PFSK-1 (cell line): ENCODE data around the gene TMEM125.

Experiments
- FOXP2 ChIP-seq: optimal IDR thresholded peaks from 2 replicates; pipeline ENCODE3; 2011; ENCODE audit warnings: borderline replicate concordance, control low read depth, inconsistent platforms; ENCODE audit not compliant: insufficient read depth; ENCODE audit errors: extremely low read length, extremely low read depth
- POLR2AphosphoS5 ChIP-seq: IDR thresholded peaks from 2 replicates; pipeline ENCODE4 v1.6.1; 2012; ENCODE audit warnings: low read depth, mild to moderate bottlenecking, control low read depth, low read length, moderate library complexity
- SIN3A ChIP-seq: IDR thresholded peaks from 2 replicates; pipeline ENCODE4 v1.6.1; 2012; ENCODE audit warnings: mild to moderate bottlenecking, low read length, moderate library complexity, borderline replicate concordance; ENCODE audit not compliant: insufficient read depth
- TAF1 ChIP-seq: IDR thresholded peaks from 2 replicates; pipeline ENCODE4 v1.6.1; 2012; ENCODE audit warnings: low read length, control low read depth, borderline replicate concordance; ENCODE audit not compliant: insufficient read depth
- TF ChIP-seq, protein P1 (sequence below), 2 experiments: IDR thresholded peaks; 2 replicates each; pipeline versions ENCODE4 v1.6.1 to v1.8.0; 2011 to 2012; ENCODE audit warnings: low read depth in 2 of 2, low read length in 2 of 2, control low read depth in 1 of 2, inconsistent platforms in 1 of 2, mild to moderate bottlenecking in 1 of 2, moderate library complexity in 1 of 2; ENCODE audit not compliant: insufficient read depth in 1 of 2

Gene TMEM125

DNA sequence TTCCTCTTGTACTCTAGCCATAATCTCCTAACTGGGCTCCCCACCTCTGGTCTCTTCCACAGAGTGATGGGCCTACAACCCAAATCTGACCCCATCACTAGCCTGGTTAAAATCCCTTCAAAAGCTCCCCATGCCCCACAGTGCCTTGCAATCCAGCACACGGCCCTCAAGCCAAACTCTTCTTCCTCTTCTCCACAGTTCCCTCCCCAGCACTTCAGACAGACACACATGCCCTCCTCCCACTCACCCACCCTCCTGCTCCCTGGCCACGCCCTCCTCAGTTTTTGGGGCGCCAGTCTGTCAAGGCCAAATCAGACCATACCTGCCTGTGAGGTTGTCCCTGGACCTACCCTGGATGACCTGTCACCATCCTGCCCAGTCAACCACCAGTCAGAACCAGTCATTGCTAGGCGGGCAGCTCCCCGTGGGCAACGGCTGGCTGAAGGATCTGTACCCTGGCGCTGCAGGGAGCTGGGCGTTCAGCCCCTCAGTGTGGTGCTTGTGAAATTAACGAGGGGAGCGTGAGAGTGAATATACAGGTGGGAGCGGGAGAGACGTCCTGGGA is 14.8 kb downstream of the TMEM125 start:
- TF ChIP-seq FOXP2 = no peak
- TF ChIP-seq, protein P1, sequence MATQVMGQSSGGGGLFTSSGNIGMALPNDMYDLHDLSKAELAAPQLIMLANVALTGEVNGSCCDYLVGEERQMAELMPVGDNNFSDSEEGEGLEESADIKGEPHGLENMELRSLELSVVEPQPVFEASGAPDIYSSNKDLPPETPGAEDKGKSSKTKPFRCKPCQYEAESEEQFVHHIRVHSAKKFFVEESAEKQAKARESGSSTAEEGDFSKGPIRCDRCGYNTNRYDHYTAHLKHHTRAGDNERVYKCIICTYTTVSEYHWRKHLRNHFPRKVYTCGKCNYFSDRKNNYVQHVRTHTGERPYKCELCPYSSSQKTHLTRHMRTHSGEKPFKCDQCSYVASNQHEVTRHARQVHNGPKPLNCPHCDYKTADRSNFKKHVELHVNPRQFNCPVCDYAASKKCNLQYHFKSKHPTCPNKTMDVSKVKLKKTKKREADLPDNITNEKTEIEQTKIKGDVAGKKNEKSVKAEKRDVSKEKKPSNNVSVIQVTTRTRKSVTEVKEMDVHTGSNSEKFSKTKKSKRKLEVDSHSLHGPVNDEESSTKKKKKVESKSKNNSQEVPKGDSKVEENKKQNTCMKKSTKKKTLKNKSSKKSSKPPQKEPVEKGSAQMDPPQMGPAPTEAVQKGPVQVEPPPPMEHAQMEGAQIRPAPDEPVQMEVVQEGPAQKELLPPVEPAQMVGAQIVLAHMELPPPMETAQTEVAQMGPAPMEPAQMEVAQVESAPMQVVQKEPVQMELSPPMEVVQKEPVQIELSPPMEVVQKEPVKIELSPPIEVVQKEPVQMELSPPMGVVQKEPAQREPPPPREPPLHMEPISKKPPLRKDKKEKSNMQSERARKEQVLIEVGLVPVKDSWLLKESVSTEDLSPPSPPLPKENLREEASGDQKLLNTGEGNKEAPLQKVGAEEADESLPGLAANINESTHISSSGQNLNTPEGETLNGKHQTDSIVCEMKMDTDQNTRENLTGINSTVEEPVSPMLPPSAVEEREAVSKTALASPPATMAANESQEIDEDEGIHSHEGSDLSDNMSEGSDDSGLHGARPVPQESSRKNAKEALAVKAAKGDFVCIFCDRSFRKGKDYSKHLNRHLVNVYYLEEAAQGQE (IDR thresholded peaks at IDR 0.05; ENCODE audit: insufficient read depth in 1 of 2, low read depth in 2 of 2, low read length in 2 of 2) = no peak

DNA sequence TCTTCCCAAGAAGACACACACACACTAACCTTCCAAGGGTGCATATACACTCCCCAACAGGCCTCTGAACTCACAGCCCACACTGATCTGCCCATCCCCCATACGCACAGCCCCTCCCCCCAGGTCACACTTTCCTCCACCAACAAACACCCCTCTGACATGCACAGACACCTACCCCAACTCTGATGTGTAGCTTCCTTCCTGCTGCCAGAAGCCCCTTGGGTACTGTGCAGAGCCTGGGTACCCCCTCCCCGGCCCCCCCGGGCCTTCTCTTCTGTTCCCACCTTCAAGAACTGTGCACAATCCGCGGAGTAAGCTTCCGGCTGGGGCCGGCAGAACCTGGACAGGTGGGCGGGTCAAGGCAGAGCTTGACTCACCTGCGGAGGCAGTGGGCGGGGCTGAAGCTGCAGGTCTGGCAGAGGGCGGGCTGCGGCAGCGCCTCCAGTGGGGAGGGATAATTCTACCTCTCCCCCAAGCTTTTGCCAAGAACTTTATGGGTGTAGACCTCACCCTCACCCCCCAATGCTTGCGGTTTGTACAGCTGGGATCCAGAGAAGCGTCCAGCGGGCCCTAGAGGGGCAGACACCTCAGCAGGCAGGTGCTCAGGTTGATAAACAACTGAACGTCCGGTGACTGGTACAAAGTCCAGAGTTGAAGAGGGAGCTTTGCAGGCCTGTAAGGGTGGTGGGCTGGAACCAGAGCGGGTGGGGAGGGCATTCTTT is 15.6 kb downstream of the TMEM125 start, which contains the start of gene C1orf210:
Gene C1orf210 (minus strand): TSS at position 313 of the 722 bp plus-strand sequence. CDS start 2,311 bp downstream, outside the sequence.
- TF ChIP-seq SIN3A (no peak), TAF1 (no peak), POLR2AphosphoS5 (no peak), FOXP2 (no peak)
- TF ChIP-seq, protein P1 (IDR thresholded peaks at IDR 0.05; ENCODE audit: insufficient read depth in 1 of 2, low read depth in 2 of 2, low read length in 2 of 2) = no peak

DNA sequence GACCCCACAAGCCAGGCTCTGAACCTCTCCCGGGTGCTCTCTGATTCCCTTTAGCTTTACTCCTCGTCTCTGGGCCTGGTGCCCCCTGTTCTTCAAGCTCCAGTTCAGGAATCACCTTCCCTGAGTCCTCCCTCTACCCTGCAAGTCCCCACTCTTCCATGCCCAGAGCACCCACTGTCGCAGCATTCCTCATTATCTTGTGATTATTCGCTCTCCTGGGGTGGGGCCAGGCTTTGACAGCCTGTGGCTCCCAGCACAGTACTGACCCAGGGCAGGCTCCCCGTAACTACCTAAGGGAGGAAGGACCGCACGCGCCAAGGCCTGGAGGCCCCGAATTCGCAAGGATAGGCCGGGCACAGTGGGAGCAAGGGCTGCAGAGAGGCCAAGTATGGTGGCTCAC is 16.3 kb downstream of the TMEM125 start:
- TF ChIP-seq TAF1 (no peak), FOXP2 (no peak), SIN3A (no peak), POLR2AphosphoS5 (no peak)
- TF ChIP-seq, protein P1 (IDR thresholded peaks at IDR 0.05; ENCODE audit: insufficient read depth in 1 of 2, low read depth in 2 of 2, low read length in 2 of 2) = no peak

DNA sequence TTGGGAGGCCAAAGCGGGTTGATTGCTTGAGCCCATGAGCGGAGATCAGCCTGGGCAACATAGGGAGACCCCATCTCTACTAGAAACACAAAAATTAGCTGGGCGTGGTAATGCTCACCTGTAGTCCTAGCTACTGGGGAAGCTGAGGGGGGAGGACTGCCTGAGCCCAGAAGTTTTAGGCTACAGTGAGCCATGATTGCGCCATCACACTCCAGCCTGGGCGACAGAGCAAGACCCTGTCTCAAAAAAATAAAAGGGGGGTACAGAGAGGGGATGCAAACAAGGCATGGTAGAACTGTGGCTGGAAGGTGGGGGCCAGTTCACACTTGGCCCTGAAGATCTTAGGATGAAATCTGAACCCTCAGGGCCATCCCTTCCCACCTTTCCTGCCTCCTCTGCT is 16.8 kb downstream of the TMEM125 start:
- TF ChIP-seq, protein P1 (IDR thresholded peaks at IDR 0.05; ENCODE audit: insufficient read depth in 1 of 2, low read depth in 2 of 2, low read length in 2 of 2) = no peak
- no peak for TF ChIP-seq FOXP2
- TF ChIP-seq POLR2AphosphoS5 = no peak
- no peak for TF ChIP-seq TAF1
- TF ChIP-seq SIN3A = no peak
